Thyroid gland (tissue), 4 donors: ENCODE measurements around the gene NUDT3. TPM values are rescaled to one million over a fixed set of nuclear protein-coding genes. Genes with fewer than 3 reads are reported as not detected.
"Not testable (repeated sequence)": the region's sequence is repeated elsewhere in the genome, so short reads cannot be mapped to it uniquely, and the experiment has no call there.

Experiments
- DNase-seq, 2 donors: peaks; one replicate each; pipeline ENCODE4 v3.0.0-alpha.2; 2019
- H3K27ac ChIP-seq, 3 donors: fragments of 200-600 bp; sonication (generic); 1 replicate in 2 of 3; 2 replicates in 1 of 3; pipeline ENCODE4 v1.5.1; 2016 to 2019; ENCODE audit warnings: mild to moderate bottlenecking in 1 of 3, moderate library complexity in 1 of 3
- H3K27me3 ChIP-seq: fragments of 200-600 bp; sonication (generic); one replicate; pipeline ENCODE4 v1.5.1; 2019
- H3K36me3 ChIP-seq, 2 donors: fragments of 200-600 bp; sonication (generic); one replicate each; pipeline ENCODE4 v1.5.1; 2016 to 2019
- H3K4me1 ChIP-seq, 2 donors: fragments of 200-600 bp; sonication (generic); one replicate each; pipeline ENCODE4 v1.5.1; 2017 to 2019
- H3K4me3 ChIP-seq, 3 donors: fragments of 200-600 bp; sonication (generic); replicated peaks in 1 of 3; 1 replicate in 2 of 3; 2 replicates in 1 of 3; pipeline ENCODE4 v1.5.1; 2016; ENCODE audit warnings: mild to moderate bottlenecking in 1 of 3
- H3K9me3 ChIP-seq: fragments of 200-600 bp; sonication (generic); one replicate; pipeline ENCODE4 v1.5.1; 2017
- POLR2A ChIP-seq, 2 donors: fragments of 450-650 bp; IDR thresholded peaks; one replicate each; pipeline ENCODE4 v1.6.1; 2017; ENCODE audit warnings: antibody characterized with exemption in 2 of 2, mild to moderate bottlenecking in 2 of 2, moderate library complexity in 1 of 2
- WGBS, 2 donors: methylation state at CpG; one replicate each; pipeline ENCODE4 v1.1.5; 2017; 5-methylcytosine and 5-hydroxymethylcytosine counted together
- intact Hi-C: fragments of 100-400 bp; cut with DNase I; formaldehyde crosslinking; loops from one replicate; pipeline ENCODE4 v1.15.1; 2023
- total RNA-seq, 4 donors: library from RNA; depleted of rRNA; stranded (reverse); fragments of >200 nt; gene quantifications; one replicate each; pipeline ENCODE4 v1.2.3, GENCODE V29; 2016
- TF ChIP-seq, protein P1 (sequence below), 6 experiments: fragments of 200-600 bp in 3 of 6; fragments of 450-650 bp in 3 of 6; sonication (generic) in 3 of 6; IDR thresholded peaks; one replicate each; pipeline ENCODE4 v1.5.1; 2016 to 2019; ENCODE audit warnings: antibody characterized with exemption in 6 of 6, mild to moderate bottlenecking in 2 of 6, inconsistent platforms in 1 of 6, moderate library complexity in 1 of 6

NUDT3 gene
- total RNA-seq, 4 donors from 2014 or later = 68.1 to 98.9 (median 75.5) TPM

DNA sequence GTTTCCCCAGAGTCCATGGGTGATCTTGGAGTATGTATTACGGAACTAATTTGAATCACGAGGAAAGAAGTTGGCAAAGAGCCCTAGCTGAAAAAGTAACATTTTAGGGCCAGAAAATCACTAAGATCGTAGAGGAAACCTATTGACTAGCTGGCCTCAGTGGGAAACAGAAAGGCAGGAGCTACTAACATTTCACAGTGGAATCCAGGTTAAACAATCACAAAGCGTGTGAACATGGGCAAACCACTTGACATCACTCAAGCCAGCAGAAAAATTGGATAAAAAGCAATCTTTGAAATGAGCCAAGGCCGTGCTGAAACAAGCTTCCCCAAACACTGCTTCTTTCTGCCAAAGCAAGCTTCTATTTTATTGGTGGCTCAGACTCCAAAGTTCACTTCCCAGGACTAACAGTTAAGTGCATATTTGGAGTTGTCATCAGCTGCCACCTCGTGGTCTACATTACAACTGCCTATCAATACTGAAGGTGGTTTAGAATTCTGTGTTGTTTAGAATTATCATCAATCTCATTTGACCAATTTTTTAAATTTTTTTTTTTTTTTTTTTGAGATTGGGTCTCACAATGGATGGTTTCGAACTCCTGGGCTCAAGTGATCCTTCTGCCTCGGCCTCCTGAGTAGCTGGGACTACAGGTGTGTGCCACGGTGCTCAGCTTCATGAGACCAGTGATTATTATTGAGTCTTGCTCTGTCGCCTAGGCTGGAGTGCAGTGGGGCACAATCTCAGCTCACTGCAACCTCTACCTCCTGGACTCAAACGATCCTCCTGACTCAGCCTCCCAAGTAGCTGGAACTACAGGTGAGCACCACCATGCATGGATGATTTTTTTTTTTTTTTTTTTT, 22.8 kb upstream of the NUDT3 start:
- WGBS, 2 donors = 42 to 44% methylated on average over 11 of the region's 11 CpGs
- Histone ChIP-seq H3K9me3 (no peaks in the 10 kb centered on the region), H3K27ac (peak overlapping the region; percentile 29 to 75 (median 57)), H3K36me3 (peaks cover 34 to 35% of the 10 kb centered on the region in 2 donors), H3K27me3 (no peaks in the 10 kb centered on the region), H3K4me3 (no peak overlapping the region), H3K4me1 (peaks cover 0 to 14% of the 10 kb centered on the region in 2 donors)
- DNase-seq = peak; percentile 68 to 69
- no peak for TF ChIP-seq POLR2A (IDR thresholded peaks at IDR 0.05)
- TF ChIP-seq, protein P1, sequence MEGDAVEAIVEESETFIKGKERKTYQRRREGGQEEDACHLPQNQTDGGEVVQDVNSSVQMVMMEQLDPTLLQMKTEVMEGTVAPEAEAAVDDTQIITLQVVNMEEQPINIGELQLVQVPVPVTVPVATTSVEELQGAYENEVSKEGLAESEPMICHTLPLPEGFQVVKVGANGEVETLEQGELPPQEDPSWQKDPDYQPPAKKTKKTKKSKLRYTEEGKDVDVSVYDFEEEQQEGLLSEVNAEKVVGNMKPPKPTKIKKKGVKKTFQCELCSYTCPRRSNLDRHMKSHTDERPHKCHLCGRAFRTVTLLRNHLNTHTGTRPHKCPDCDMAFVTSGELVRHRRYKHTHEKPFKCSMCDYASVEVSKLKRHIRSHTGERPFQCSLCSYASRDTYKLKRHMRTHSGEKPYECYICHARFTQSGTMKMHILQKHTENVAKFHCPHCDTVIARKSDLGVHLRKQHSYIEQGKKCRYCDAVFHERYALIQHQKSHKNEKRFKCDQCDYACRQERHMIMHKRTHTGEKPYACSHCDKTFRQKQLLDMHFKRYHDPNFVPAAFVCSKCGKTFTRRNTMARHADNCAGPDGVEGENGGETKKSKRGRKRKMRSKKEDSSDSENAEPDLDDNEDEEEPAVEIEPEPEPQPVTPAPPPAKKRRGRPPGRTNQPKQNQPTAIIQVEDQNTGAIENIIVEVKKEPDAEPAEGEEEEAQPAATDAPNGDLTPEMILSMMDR (IDR thresholded peaks at IDR 0.05) = peak in 5 of 6 experiments; percentile 25 to 97 (median 88)
- intact Hi-C loops = loop anchor here (5.0 kb wide), 2 partner anchors 168 to 218 kb away; partner anchors contain the start of gene SMIM29

DNA sequence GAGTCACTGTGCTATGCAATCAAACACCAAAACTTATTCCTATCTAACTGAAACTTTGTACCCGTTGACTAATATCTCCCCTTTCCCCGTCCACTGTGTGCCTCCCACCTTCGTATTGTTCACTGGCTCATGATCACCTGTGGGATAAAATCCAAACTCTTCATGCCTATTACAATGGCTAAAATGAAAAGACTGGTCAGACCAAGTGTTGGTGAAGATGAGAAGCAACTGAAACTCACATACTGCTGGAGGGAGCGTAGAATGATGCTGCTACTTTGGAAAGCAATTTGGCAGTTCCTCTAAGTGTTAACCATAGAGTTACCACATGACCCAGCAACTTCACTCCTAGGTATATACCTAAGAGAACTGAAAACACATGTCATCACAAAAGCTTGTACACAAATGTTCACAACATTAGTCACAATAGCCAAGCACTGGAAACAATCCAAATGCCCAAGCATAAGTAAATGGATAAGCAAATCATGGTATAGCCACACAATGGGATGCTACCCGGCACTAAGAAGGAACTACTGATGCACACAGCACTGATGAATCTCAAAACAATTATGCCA, 20.3 kb upstream of the NUDT3 start:
- H3K36me3 ChIP-seq = peaks cover 10 to 11% of the 10 kb centered on the region in 2 donors
- intact Hi-C loops = no loop called here
- 91 to 94% methylated on average over 5 of the region's 5 CpGs for WGBS, 2 donors
- H3K4me1 ChIP-seq = peaks cover 0 to 14% of the 10 kb centered on the region in 2 donors
- no peak for DNase-seq
- H3K4me3 ChIP-seq = no peak overlapping the region
- no peaks in the 10 kb centered on the region for H3K27me3 ChIP-seq
- TF ChIP-seq, protein P1 (IDR thresholded peaks at IDR 0.05) = no peak
- no peak for TF ChIP-seq POLR2A (IDR thresholded peaks at IDR 0.05)
- H3K27ac ChIP-seq = no peak overlapping the region
- no peaks in the 10 kb centered on the region for H3K9me3 ChIP-seq

DNA sequence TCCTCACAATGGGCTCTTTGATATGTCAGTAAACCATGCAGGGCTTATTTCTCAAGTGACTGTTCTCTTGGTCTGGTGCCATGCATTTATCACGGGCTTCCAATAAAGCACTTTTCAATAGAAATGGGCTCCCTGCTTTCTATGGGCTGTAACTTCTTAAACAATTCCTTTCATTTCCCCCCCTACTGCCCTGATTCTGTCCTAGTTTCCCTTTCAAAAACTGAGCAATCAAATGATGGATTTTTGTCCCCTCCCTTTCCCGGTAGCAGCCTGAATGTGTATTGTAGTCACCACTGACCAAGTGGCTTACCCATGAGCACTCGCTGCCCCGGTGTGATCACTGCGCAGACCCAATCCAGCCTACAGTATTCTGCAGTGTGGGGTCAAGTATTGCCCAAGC, 19.5 kb upstream of the NUDT3 start:
- Histone ChIP-seq H3K4me1 (peaks cover 0 to 14% of the 10 kb centered on the region in 2 donors), H3K9me3 (no peaks in the 10 kb centered on the region), H3K27ac (no peak overlapping the region), H3K4me3 (no peak overlapping the region), H3K27me3 (no peaks in the 10 kb centered on the region), H3K36me3 (peaks cover 3 to 4% of the 10 kb centered on the region in 2 donors)
- intact Hi-C loops = no loop called here
- TF ChIP-seq POLR2A (IDR thresholded peaks at IDR 0.05) = no peak
- TF ChIP-seq, protein P1 (IDR thresholded peaks at IDR 0.05) = no peak
- WGBS, 2 donors = 81 to 91% methylated on average over 5 of the region's 5 CpGs
- DNase-seq = no peak

- H3K4me3 ChIP-seq, H3K36me3 ChIP-seq, H3K4me1 ChIP-seq, DNase-seq, H3K27ac ChIP-seq, H3K27me3 ChIP-seq, intact Hi-C loops, H3K9me3 ChIP-seq: not testable (repeated sequence)
- WGBS, 2 donors = 93 to 96% methylated on average over 1 of the region's 1 CpG
These were observed 15.4 kb upstream of the NUDT3 start for GRCh38 chr6:34407915-34408314.

GRCh38 chr6:34396518-34396917, 4.0 kb upstream of the NUDT3 start:
- DNase-seq = no peak
- peaks cover 0 to 8% of the 10 kb centered on the region in 2 donors for H3K4me1 ChIP-seq
- H3K27me3 ChIP-seq = no peaks in the 10 kb centered on the region
- H3K4me3 ChIP-seq = no peak overlapping the region
- intact Hi-C loops = no loop called here
- H3K9me3 ChIP-seq = no peaks in the 10 kb centered on the region
- H3K36me3 ChIP-seq = no peaks in the 10 kb centered on the region
- H3K27ac ChIP-seq = no peak overlapping the region
- TF ChIP-seq, protein P1 (IDR thresholded peaks at IDR 0.05) = no peak
- TF ChIP-seq POLR2A (IDR thresholded peaks at IDR 0.05) = no peak
- 88 to 95% methylated on average over 6 of the region's 6 CpGs for WGBS, 2 donors
